ENCODE data around the gene PLA2G2A. TPM values are rescaled to one million over a fixed set of nuclear protein-coding genes. Genes with fewer than 3 reads are reported as not detected.

The PLA2G2A gene
- total and polyA plus RNA-seq, 9 of the 15 experiments (the other 6 are each of a cell fraction or from before 2014, with no cell fraction given) = not detected

DNA sequence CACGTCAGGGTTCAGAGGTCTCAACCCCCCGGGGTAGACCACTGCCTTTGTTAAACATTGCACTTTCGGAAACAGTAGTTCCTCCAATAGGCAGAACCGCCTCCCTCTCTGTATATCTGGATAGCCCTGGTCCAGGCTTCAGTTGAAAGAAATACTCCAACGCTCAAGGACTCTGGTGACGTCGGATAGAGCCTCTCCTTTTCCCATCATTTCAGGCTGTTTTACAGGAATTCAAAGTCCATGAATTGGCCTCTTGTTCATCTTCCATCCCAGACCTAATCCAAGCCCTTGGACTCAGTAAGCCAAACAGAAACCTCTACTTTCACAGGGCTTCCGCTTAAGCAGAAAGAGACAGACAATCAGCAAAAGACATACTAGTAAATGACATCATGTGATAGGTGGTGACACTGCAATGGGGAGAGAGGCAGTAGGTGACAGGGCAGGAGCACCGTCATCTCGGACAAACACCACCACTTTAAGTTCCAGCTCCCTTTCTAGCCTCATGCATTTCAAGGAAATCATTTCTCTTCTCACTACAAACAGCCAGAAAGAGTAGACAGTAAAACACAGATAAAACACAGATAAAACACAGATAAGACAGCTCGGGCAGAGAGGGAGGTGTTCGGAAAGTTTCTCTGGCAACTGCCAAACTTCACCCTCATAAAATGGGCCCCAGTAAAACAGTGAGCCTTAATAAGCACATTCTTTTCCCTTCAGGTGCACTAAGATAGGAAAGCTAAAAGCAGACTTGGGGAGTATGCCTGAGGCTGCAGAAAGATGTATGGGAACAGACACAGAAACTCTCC, 2.3 kb upstream of the PLA2G2A start (continued):
- no peak for TF ChIP-seq NR4A1 (CRISPR knock-in tag; IDR thresholded peaks at IDR 0.05)
- TF ChIP-seq NR4A1 (tag; IDR thresholded peaks at IDR 0.05) = 0 out of 2 replicates have a peak, but pooled peaks have one; percentile 16
- TF ChIP-seq MED1 (CRISPR knock-in tag; IDR thresholded peaks at IDR 0.05; ENCODE audit: borderline replicate concordance) = no peak
- TF ChIP-seq, protein P1, sequence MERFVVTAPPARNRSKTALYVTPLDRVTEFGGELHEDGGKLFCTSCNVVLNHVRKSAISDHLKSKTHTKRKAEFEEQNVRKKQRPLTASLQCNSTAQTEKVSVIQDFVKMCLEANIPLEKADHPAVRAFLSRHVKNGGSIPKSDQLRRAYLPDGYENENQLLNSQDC (CRISPR knock-in tag; IDR thresholded peaks at IDR 0.05) = no peak
- no peak for TF ChIP-seq ZNF445 (CRISPR knock-in tag; IDR thresholded peaks at IDR 0.05; ENCODE audit: low read depth)
- TF ChIP-seq ATF3 (IDR thresholded peaks at IDR 0.05) = peak; percentile 59; the same call in 1 of the 2 replicates
- TF ChIP-seq ATF3 (CRISPR knock-in tag; conservative IDR thresholded peaks at IDR 0.05) = no peak
- peak; percentile 73; the same call in 1 of the 2 replicates for TF ChIP-seq ZNF766 (CRISPR knock-in tag; conservative IDR thresholded peaks at IDR 0.05)
- TF ChIP-seq PTRF (tag; IDR thresholded peaks at IDR 0.05) = no peak
- TF ChIP-seq JUND (IDR thresholded peaks at IDR 0.05; ENCODE audit: borderline replicate concordance, low read depth, low read length) = no peak
- TF ChIP-seq JUND (tag; IDR thresholded peaks at IDR 0.05; ENCODE audit: borderline replicate concordance, low read depth, low read length) = 0 out of 3 replicates have a peak, but pooled peaks have one; percentile 33
- peak; percentile 25; the same call in 1 of the 2 replicates for TF ChIP-seq GABPA (tag; conservative IDR thresholded peaks at IDR 0.05; ENCODE audit: low read depth)
- no peak for TF ChIP-seq TRIM25 (IDR thresholded peaks at IDR 0.05; ENCODE audit: borderline replicate concordance)
- no peak for TF ChIP-seq HMGN3 (IDR thresholded peaks at IDR 0.05; ENCODE audit: borderline replicate concordance, extremely low read depth, insufficient read length, low read depth, low read length)
- no peak for TF ChIP-seq ILF3 (IDR thresholded peaks at IDR 0.05; ENCODE audit: borderline replicate concordance)
- no peak for TF ChIP-seq GTF2F1 (IDR thresholded peaks at IDR 0.05; ENCODE audit: low read depth, low read length)
- TF ChIP-seq HNRNPK (IDR thresholded peaks at IDR 0.05; ENCODE audit: low read depth, low read length, poor library complexity, severe bottlenecking) = no peak
- TF ChIP-seq CTBP1 (IDR thresholded peaks at IDR 0.05; ENCODE audit: borderline replicate concordance) = no peak
- TF ChIP-seq, protein P2, sequence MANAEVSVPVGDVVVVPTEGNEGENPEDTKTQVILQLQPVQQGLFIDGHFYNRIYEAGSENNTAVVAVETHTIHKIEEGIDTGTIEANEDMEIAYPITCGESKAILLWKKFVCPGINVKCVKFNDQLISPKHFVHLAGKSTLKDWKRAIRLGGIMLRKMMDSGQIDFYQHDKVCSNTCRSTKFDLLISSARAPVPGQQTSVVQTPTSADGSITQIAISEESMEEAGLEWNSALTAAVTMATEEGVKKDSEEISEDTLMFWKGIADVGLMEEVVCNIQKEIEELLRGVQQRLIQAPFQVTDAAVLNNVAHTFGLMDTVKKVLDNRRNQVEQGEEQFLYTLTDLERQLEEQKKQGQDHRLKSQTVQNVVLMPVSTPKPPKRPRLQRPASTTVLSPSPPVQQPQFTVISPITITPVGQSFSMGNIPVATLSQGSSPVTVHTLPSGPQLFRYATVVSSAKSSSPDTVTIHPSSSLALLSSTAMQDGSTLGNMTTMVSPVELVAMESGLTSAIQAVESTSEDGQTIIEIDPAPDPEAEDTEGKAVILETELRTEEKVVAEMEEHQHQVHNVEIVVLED (CRISPR knock-in tag; IDR thresholded peaks at IDR 0.05) = no peak
- peak; percentile 73 for TF ChIP-seq ATF7 (IDR thresholded peaks at IDR 0.05)
